ENCODE measurements around the gene SRRT.

SRRT gene

GRCh38 chr7:100895701-100895955, 20.7 kb downstream of the SRRT start, which contains the start of gene ACHE:
TSS of gene ACHE (minus strand) at chr7:100895888. CDS start at chr7:100894232, 1,656 bp downstream.
- TF ChIP-seq CTCF (IDR thresholded peaks at IDR 0.05; ENCODE audit: unreplicated experiment in 3 of 3), result no peak
- peak within 1 kb of the TSS; percentile 84 to 93 (median 88) for H3K4me3 Mint-ChIP-seq
- peaks cover 37% of the 10 kb centered on the region for H3K27me3 Mint-ChIP-seq (ENCODE audit: low read depth)
- H3K27ac Mint-ChIP-seq, result peak within 1 kb of the TSS in 2 of 3 experiments; percentile 14 to 75
- no peaks in the 10 kb centered on the region for H3K9me3 Mint-ChIP-seq
- peaks cover 23% of the 10 kb centered on the region for H3K4me1 Mint-ChIP-seq
- H3K36me3 Mint-ChIP-seq (ENCODE audit: low read depth), result no peaks in the 10 kb centered on the region

GRCh38 chr7:100895956-100896731, 21.2 kb downstream of the SRRT start:
- no peaks in the 10 kb centered on the region for H3K9me3 Mint-ChIP-seq
- H3K4me3 Mint-ChIP-seq, result peak overlapping the region; percentile 84 to 93 (median 88)
- peaks cover 22% of the 10 kb centered on the region for H3K4me1 Mint-ChIP-seq
- no peak for TF ChIP-seq CTCF (IDR thresholded peaks at IDR 0.05; ENCODE audit: unreplicated experiment in 3 of 3)
- peak overlapping the region in 2 of 3 experiments; percentile 14 to 75 for H3K27ac Mint-ChIP-seq
- H3K36me3 Mint-ChIP-seq (ENCODE audit: low read depth), result no peaks in the 10 kb centered on the region
- H3K27me3 Mint-ChIP-seq (ENCODE audit: low read depth), result peaks cover 37% of the 10 kb centered on the region

GRCh38 chr7:100896732-100897608, 22.1 kb downstream of the SRRT start:
- H3K4me1 Mint-ChIP-seq, result peaks cover 14% of the 10 kb centered on the region
- no peaks in the 10 kb centered on the region for H3K9me3 Mint-ChIP-seq
- peak; percentile 83 to 88 (median 86) for TF ChIP-seq CTCF (IDR thresholded peaks at IDR 0.05; ENCODE audit: unreplicated experiment in 3 of 3)
- H3K27me3 Mint-ChIP-seq (ENCODE audit: low read depth), result peaks cover 37% of the 10 kb centered on the region
- H3K4me3 Mint-ChIP-seq, result peak overlapping the region; percentile 84 to 93 (median 88)
- H3K27ac Mint-ChIP-seq, result no peak overlapping the region
- no peaks in the 10 kb centered on the region for H3K36me3 Mint-ChIP-seq (ENCODE audit: low read depth)

GRCh38 chr7:100897772-100898454, 23.0 kb downstream of the SRRT start:
- no peaks in the 10 kb centered on the region for H3K9me3 Mint-ChIP-seq
- H3K4me1 Mint-ChIP-seq, result peaks cover 6% of the 10 kb centered on the region
- no peak overlapping the region for H3K27ac Mint-ChIP-seq
- H3K4me3 Mint-ChIP-seq, result peak overlapping the region; percentile 79 to 85 (median 82)
- no peaks in the 10 kb centered on the region for H3K36me3 Mint-ChIP-seq (ENCODE audit: low read depth)
- TF ChIP-seq CTCF (IDR thresholded peaks at IDR 0.05; ENCODE audit: unreplicated experiment in 3 of 3), result no peak
- peaks cover 37% of the 10 kb centered on the region for H3K27me3 Mint-ChIP-seq (ENCODE audit: low read depth)

GRCh38 chr7:100899432-100899831, 24.5 kb downstream of the SRRT start:
- H3K9me3 Mint-ChIP-seq, result no peaks in the 10 kb centered on the region
- TF ChIP-seq CTCF (IDR thresholded peaks at IDR 0.05; ENCODE audit: unreplicated experiment in 3 of 3), result no peak
- peaks cover 5% of the 10 kb centered on the region for H3K4me1 Mint-ChIP-seq
- H3K36me3 Mint-ChIP-seq (ENCODE audit: low read depth), result no peaks in the 10 kb centered on the region
- no peak overlapping the region for H3K4me3 Mint-ChIP-seq
- H3K27me3 Mint-ChIP-seq (ENCODE audit: low read depth), result peaks cover 42% of the 10 kb centered on the region
- H3K27ac Mint-ChIP-seq, result no peak overlapping the region
